ENCODE results near the gene AGAP6.
"Not testable (repeated sequence)": the region's sequence is repeated elsewhere in the genome, so short reads cannot be mapped to it uniquely, and the experiment has no call there.

AGAP6 gene

DNA sequence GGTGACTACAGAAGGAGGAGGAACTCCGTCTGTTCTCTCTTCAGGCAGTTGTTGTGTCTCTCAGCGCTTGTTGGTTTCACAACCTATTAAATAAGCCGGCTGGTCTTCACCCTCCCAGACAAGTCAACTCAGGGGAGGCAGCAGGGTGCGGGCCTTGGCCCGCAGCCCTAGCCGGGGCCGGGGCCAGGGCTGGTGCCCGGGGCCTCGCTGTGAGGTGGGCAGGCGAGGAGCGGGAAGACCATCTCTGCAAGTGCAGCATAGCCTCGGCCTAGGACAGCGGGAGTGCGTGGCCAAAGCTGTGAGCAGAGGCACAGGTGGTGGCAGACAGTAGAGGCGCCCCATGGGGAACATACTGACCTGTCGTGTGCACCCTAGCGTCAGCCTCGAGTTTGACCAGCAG lies at the start of gene AGAP6:
AGAP6 (plus strand) TSS at position 31 of the 400 bp plus-strand sequence; CDS start at position 341, 310 bp downstream.
- H3K4me3 ChIP-seq (ENCODE audit: low read depth, low read length); DNase-seq (ENCODE audit: low read depth, low spot score); CTCF ChIA-PET; POLR2A ChIA-PET: not testable (repeated sequence)

DNA sequence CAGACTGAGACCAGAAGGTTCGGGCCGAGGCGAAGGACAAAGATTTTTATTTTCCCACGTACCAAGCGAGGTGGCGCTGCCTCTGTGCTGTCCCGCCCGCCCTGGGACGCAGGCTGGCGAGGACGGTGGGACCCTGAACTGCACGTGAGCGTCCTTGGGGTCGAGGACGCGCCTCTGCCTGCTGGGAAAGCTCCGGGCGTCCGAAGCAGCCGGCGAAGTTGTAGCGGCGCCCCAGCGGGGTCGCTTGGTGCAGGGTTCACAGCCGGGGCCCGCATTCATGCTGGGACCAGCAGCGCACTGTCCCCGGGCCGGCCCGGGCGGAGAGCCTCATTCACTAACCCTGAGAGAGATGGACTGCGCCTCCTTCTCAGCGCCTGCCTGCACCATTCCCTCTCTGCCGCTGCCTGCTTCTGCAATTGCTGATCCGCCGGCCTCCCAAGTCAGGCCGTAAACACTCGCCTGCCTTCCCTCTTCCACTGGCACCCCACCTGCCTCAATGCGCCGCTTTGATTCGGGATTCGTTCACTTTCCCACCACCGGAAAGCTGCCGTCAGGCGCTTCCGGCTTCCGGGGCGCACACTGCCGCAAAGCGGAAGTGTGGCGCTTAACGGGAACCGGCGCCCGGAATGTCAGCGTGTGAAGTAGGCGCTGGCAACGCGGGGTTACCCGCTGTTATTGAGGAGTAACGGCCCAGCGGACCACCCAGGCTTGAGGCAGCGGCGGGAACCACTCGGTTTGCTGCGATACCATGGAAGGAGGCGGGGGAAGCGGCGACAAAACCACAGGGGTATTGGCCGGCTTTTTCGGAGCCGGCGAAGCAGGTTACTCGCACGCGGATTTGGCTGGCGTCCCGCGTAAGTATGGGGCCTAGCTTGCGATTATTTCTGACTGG lies 46.5 kb upstream of the AGAP6 start, which contains the start of the genes PARG and TIMM23B:
PARG (minus strand) TSS at position 581 of the 892 bp plus-strand sequence; CDS start at position 279, 302 bp downstream.
TIMM23B (plus strand) TSS at position 607 of the 892 bp plus-strand sequence; CDS start at position 749, 142 bp downstream.
- peak within 1 kb of the TSS; percentile 60 for H3K4me3 ChIP-seq (ENCODE audit: low read depth, low read length)
- POLR2A ChIA-PET; DNase-seq (ENCODE audit: low read depth, low spot score); CTCF ChIA-PET: not testable (repeated sequence)

DNA sequence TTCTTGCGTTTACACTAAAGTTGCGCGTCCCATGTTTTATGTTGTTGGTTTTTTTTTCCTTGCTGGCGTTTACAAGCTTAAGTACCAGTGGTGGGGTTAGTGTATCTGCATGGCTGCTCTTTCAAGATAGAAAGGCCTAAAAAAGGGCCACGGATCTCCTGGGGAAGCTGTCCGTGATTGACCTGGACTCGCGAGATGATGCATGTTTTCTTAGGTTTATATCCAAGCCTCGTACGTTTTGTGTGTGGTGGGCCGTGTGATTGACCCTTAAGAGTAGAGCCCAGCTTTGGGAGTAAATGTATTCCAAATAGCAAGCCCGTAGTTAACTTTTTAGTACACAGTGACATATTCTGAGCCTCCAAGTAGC lies 45.9 kb upstream of the AGAP6 start:
- peak overlapping the region; percentile 60 for H3K4me3 ChIP-seq (ENCODE audit: low read depth, low read length)
- CTCF ChIA-PET, result interaction anchor here (1.9 kb wide), 1 partner anchor 347 kb away, joined by 8 read pairs; no protein-coding TSS in a partner anchor
- DNase-seq (ENCODE audit: low read depth, low spot score); POLR2A ChIA-PET: not testable (repeated sequence)

DNA sequence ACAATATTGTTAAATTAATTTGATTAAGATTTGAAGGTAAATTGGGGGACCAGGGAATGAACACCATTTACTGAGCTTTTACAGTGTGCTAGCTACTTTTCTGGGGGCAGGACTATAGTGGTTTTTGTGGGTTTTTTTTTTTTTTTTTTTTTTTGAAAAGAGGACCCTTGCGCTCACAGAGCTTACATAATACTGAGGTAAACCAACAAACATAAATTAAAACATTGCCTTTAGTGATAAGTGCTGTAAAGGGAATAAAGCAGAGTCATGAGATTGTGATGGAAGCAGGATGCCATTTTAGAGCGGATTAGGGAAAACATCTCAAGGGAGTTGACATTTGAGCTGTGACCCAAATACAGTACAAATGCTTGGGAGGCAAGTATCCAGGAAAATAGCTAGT lies 44.6 kb upstream of the AGAP6 start:
- POLR2A ChIA-PET; H3K4me3 ChIP-seq (ENCODE audit: low read depth, low read length); DNase-seq (ENCODE audit: low read depth, low spot score): not testable (repeated sequence)
- CTCF ChIA-PET, result interaction anchor here (1.9 kb wide), 1 partner anchor 348 kb away, joined by 8 read pairs; no protein-coding TSS in a partner anchor

DNA sequence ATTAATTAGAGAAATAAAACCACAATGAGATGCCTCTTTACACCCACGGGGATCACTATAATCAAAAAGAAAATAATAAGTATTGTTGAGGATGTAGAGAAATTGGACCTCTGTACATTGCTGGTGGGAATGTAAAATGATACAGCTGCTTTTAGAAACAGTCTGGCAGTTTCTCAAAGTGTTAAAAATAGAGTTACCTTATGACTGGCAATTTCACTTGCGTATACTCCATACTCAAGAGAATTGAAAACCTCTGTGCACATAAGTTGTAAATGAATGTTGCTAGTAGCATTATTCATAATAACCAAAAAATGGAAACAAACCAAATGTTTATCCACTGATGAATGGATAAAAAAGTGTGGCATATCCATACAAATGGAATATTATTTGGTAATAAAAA lies 40.1 kb upstream of the AGAP6 start:
- CTCF ChIA-PET; POLR2A ChIA-PET; H3K4me3 ChIP-seq (ENCODE audit: low read depth, low read length); DNase-seq (ENCODE audit: low read depth, low spot score): not testable (repeated sequence)

DNA sequence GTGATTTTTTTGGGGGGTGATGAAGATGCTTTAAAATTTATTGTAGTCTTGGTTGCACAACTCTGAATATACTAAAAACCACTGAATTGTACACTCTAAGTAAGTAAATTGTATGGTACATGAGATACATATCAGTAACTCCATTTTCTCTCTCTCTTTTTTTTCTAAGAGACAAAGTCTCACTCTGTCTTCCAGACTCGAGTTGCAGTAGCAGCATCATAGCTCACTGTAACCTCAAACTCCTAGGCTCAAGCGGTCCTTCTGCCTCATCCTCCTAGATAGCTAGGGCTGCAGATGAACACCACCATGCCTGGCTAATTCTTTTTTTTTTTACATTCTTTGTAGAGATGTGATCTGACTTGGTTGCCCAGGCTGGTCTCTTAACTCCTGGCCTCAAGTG lies 39.5 kb upstream of the AGAP6 start:
- POLR2A ChIA-PET; DNase-seq (ENCODE audit: low read depth, low spot score); H3K4me3 ChIP-seq (ENCODE audit: low read depth, low read length); CTCF ChIA-PET: not testable (repeated sequence)

DNA sequence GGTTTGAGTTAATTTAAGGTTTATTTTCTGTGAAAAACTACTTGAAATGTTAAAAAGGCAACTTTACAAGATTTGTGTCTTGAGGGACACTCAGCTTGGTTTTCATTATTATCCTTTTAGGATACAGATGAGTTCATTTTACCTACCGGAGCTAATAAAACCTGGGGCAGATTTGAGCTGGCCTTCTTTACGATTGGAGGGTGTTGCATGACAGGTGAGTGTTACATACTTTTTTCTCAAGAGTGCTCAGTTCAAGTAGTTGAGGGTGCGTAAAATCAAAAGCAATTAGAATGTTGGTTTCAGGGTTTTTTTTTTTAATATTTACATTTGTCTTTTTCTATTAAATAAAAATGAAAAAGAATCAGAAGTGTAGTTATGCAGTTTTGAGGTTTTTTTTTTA lies 36.2 kb upstream of the AGAP6 start:
- POLR2A ChIA-PET; H3K4me3 ChIP-seq (ENCODE audit: low read depth, low read length); CTCF ChIA-PET; DNase-seq (ENCODE audit: low read depth, low spot score): not testable (repeated sequence)

DNA sequence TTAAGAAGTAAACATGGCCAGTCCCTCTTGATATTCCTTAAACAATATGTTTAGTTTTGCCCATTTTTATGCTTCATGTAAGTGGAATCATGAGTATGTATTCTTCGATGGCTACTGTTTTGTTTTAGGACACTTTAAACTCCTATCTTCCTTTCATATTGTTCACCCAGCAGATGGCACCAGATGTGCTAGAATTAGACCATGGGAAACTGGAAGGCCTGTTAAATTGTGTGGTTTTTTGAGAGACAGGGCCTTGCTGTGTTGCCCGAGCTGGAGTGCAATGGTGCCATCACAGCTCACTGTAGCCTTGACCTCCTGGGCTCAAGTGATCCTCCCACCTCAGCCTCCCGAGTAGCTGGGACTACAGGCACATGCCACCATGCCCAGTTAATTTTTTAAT lies 35.1 kb upstream of the AGAP6 start:
- DNase-seq (ENCODE audit: low read depth, low spot score); POLR2A ChIA-PET; H3K4me3 ChIP-seq (ENCODE audit: low read depth, low read length); CTCF ChIA-PET: not testable (repeated sequence)

DNA sequence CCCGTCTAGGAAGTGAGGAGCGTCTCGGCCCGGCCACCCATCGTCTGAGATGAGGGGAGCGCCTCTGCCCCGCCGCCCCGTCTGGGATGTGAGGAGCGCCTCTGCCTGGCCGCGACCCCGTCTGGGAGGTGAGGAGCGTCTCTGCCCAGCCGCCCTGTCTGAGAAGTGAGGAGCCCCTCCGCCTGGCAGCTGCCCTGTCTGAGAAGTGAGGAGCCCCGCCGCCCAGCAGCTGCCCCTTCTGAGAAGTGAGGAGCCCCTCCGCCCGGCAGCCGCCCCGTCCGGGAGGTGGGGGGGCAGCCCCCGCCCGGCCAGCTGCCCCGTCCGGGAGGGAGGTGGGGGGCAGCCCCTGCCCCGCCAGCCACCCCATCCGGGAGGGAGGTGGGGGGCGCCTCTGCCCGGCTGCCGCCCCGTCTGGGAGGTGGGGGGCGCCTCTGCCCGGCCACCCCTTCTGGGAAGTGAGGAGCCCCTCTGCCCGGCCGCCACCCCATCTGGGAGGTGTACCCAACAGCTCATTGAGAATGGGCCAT lies 17.8 kb upstream of the AGAP6 start:
- POLR2A ChIA-PET; CTCF ChIA-PET; DNase-seq (ENCODE audit: low read depth, low spot score); H3K4me3 ChIP-seq (ENCODE audit: low read depth, low read length): not testable (repeated sequence)

DNA sequence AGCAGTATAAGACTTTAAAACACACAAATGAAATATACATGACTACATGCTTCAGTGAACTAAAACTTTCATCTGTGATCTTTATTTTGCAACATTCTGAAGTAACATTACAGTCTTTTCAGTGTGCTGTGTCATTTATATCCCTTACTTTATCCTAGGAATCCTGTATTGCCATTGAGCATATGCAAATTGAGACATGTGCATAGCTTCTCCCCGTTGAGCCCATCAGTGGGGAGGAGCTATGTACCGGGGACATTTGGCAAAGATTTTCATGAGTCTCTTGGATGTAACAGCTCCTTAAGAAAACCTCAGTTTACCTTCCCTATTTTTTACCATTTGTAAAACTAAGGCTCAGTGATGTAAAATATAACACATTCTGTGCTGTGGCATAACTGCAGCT lies 16.7 kb upstream of the AGAP6 start:
- CTCF ChIA-PET; H3K4me3 ChIP-seq (ENCODE audit: low read depth, low read length); DNase-seq (ENCODE audit: low read depth, low spot score); POLR2A ChIA-PET: not testable (repeated sequence)

DNA sequence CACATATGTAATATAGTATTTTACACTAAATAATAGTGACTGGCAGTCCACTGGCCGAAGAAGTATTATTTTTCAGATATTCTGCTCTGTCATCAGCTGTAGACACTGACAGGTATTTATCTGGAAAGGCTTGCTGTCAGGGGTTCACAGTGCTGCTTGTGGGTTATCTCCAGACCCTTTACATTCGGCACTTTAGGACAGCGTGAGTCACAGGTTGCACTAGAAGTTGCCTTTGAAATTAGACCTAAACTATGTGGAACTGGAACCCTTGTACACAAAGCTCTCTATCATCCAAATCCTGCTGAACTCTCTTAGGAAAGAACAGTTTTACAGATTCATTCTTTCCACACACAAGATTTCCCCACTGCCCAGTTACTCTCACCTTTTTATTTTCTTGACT lies 16.1 kb upstream of the AGAP6 start:
- POLR2A ChIA-PET; CTCF ChIA-PET; DNase-seq (ENCODE audit: low read depth, low spot score); H3K4me3 ChIP-seq (ENCODE audit: low read depth, low read length): not testable (repeated sequence)

DNA sequence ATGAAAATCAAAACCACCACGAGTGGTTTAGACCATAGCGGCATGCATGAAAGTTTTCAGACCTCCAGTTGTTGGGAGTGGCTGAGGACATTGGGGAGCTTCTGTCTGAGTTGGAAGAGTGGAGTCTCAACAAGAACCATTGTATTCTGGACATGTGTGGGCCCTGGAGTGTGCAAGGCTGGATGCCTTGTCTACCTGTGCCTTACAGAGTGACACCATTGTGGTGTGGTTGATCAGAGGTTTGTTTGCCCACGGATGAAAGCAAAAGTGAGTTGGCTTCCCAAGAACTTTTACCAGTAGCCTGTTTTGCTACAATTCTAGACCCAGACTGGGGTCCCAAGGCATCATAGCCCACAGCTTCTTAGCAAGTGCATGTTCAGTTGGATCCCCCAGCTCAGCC lies 10.4 kb upstream of the AGAP6 start:
- DNase-seq (ENCODE audit: low read depth, low spot score); CTCF ChIA-PET; POLR2A ChIA-PET; H3K4me3 ChIP-seq (ENCODE audit: low read depth, low read length): not testable (repeated sequence)

DNA sequence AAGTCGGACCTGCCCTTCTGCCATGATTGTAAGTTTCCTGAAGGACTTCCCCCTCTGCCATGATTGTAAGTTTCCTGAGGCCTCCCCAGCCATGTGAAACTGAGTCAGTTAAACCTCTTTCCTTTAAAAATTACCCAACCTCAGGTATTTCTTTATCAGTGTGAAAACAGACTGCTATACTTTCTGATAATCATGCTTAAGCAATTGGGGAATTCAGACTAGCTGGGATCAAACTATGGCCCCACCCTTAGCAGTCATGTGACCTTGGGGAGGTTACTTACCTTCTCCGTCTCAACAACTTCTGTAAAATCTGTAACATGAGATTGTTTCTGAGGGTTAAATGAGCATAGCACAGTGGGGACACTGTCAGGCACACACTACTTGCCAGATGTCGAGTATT lies 999 bp upstream of the AGAP6 start:
- H3K4me3 ChIP-seq (ENCODE audit: low read depth, low read length); CTCF ChIA-PET; POLR2A ChIA-PET; DNase-seq (ENCODE audit: low read depth, low spot score): not testable (repeated sequence)

DNA sequence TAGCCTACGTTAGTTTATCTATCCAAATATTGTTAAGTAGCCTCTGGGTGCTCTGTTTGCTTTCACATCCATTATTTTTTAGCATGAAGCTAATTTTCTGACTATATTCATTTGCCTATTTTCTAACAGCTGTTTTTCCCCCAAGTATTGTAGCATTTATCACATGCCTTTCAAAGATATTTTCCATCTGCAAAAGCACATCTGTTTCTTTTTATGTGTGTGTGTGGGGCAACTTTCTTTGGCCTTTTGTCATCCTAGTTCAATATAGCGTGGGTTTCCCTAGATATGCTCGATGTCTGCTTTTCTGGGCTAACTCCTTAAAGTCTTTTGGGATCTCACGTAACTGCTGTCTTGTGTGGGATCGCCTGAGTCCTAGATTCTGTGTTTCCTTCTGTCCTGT lies 7.1 kb downstream of the AGAP6 start:
- CTCF ChIA-PET; H3K4me3 ChIP-seq (ENCODE audit: low read depth, low read length); DNase-seq (ENCODE audit: low read depth, low spot score); POLR2A ChIA-PET: not testable (repeated sequence)

DNA sequence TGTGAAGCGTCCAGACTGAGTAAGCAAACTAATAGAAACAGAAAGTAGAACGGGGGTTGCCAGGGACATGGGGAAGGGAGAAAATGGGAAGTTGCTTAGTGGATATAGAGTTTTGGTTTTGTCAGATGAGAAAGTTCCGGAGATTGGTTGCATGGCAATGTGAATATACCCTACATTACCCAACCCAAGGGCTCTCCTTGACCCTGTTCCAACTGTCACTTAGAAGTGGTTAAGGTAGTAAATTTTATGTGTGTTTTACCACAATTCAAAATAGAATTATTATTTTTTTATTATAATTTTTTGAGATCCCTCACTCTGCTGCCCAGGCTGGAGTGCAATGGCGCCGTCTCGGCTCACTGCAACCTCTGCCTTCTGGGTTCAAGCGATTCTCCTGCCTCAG lies 25.8 kb downstream of the AGAP6 start:
- POLR2A ChIA-PET; CTCF ChIA-PET; H3K4me3 ChIP-seq (ENCODE audit: low read depth, low read length); DNase-seq (ENCODE audit: low read depth, low spot score): not testable (repeated sequence)

DNA sequence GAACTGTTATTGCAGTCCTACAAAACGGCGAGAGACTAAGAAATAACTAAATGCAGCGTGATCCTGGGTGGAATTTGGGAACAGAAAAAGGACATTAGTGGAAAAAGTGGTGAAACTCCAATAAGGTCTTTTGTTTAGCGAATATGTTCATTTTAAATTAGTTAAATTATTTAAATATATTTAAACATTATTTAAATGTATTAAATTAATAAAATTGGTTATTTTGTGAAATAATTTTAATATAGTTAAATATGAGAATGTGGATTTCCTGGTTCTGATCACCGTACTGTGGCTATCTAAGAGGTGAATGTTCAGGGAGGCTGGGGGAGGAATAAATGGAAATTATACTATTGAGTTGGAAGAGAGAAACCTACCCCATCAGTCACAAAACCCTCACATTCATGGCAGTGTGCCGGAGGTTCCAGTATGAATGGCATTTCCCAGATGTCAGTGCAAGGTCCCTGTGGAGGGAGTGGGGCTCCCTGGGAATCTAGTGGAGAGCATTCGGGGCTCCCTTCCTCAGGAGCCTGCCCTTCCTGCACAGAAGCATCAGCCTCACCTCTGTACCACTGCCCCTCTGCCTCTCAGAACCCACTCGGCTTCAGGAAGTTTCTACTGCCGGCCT lies 27.5 kb downstream of the AGAP6 start:
- CTCF ChIA-PET; POLR2A ChIA-PET; H3K4me3 ChIP-seq (ENCODE audit: low read depth, low read length); DNase-seq (ENCODE audit: low read depth, low spot score): not testable (repeated sequence)

DNA sequence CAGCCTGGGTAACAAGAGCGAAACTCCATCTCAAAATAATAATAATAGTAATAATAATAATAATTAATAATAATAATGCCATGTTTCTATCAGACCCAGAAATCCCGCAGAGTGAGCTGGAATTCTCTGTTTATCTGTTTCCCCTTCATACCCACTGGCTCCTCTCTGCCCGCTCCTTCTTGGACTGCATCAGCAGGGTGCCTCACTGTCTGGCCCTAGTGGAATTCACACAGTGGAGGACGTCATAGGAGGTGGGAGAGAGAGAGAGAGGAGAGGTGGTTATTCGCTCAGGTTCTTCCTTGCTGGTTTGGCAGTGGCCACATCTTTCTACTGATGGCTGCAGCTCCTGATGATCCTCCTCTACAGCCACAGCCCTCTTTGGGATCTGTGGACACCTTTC lies 28.7 kb downstream of the AGAP6 start:
- H3K4me3 ChIP-seq (ENCODE audit: low read depth, low read length); CTCF ChIA-PET; POLR2A ChIA-PET; DNase-seq (ENCODE audit: low read depth, low spot score): not testable (repeated sequence)
